ENCODE results near the gene PIK3CB.

- no peak for TF ChIP-seq ZNF274 (IDR thresholded peaks at IDR 0.05; ENCODE audit: low read length)
- no peak for TF ChIP-seq ZNF274 (tag by site-specific recombination; IDR thresholded peaks at IDR 0.05; ENCODE audit: borderline replicate concordance)
- TF ChIP-seq ZNF768 (tag by site-specific recombination; IDR thresholded peaks at IDR 0.05) = no peak
- TF ChIP-seq ZNF473 (tag by site-specific recombination; IDR thresholded peaks at IDR 0.05) = no peak
- TF ChIP-seq ZNF433 (tag by site-specific recombination; IDR thresholded peaks at IDR 0.05; ENCODE audit: low read depth) = no peak
- TF ChIP-seq ZSCAN4 (tag by site-specific recombination; IDR thresholded peaks at IDR 0.05) = no peak
- TF ChIP-seq CTCF (tag by site-specific recombination; IDR thresholded peaks at IDR 0.05) = no peak
- TF ChIP-seq ZNF658 (tag by site-specific recombination; IDR thresholded peaks at IDR 0.05) = no peak
- no peak for TF ChIP-seq ZNF366 (tag by site-specific recombination; conservative IDR thresholded peaks at IDR 0.05)
These were observed 156.6 kb downstream of the PIK3CB start for GRCh38 chr3:138678086-138678485.

All from HEK293 (cell line).